ENCODE results near the gene FBXW8. TPM values are rescaled to one million over a fixed set of nuclear protein-coding genes. Genes with fewer than 3 reads are reported as not detected.

Gene FBXW8
- total RNA-seq, 3 donors from 2014 or later (not counting 1 experiment from before 2014, with no cell fraction given): 11.5 to 16.0 (median 13.5) TPM

DNA sequence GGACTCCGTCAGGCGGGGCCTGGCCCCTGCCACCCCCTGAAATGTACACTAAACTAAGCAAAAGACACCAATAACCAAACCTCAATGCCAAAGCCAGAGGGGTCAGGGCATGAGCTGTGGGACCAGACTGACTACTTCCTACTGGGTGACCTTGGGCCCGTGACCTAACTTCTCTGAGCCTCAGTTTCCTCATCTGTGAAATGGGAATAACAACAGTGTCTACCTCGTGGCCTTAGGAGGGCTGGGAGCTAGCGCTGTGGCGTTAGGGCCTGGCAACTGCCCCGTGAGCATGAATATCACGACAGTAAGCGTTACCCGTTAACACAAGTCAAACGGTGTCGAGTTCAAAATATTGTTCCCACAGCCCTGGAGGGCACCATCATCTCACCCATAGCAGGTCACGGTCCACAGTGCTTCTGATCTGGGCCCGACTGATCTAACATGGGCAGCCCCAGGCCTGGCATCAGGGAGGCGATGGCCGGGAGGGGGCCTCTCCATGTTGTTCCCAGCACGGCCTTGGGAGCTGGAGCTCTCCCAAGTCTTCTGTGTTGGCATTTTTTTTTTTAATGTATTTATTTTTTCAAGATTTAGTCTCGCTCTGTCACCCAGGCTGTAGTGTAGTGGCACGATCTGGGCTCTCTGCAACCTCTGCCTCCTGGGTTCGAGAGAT, 136.2 kb downstream of the FBXW8 start:
- Histone ChIP-seq H3K4me3 (ENCODE audit: low read length) (no peak overlapping the region), H3K9me3 (ENCODE audit: control insufficient read depth, insufficient read depth, low read length) (no peaks in the 10 kb centered on the region), H3K4me1 (ENCODE audit: control insufficient read depth, insufficient read depth, low read length) (peaks cover 29% of the 10 kb centered on the region), H3K27ac (ENCODE audit: low read length) (no peak overlapping the region), H3K27me3 (ENCODE audit: control insufficient read depth, insufficient read depth, low read length) (no peaks in the 10 kb centered on the region), H3K36me3 (ENCODE audit: control insufficient read depth, insufficient read depth, low read length) (no peaks in the 10 kb centered on the region)
- WGBS (ENCODE audit: insufficient coverage): 95% methylated on average over 19 of the region's 20 CpGs
- intact Hi-C loops (cut with micrococcal nuclease): no loop called here
- Mint-ChIP-seq H3K27ac (no peak overlapping the region), H3K4me1 (peaks cover 13 to 35% of the 10 kb centered on the region in 2 donors), H3K4me3 (no peak overlapping the region), H3K27me3 (ENCODE audit: low read depth in 2 of 2) (no peaks in the 10 kb centered on the region), H3K9me3 (no peaks in the 10 kb centered on the region), H3K36me3 (no peaks in the 10 kb centered on the region)
- TF ChIP-seq, protein P1, sequence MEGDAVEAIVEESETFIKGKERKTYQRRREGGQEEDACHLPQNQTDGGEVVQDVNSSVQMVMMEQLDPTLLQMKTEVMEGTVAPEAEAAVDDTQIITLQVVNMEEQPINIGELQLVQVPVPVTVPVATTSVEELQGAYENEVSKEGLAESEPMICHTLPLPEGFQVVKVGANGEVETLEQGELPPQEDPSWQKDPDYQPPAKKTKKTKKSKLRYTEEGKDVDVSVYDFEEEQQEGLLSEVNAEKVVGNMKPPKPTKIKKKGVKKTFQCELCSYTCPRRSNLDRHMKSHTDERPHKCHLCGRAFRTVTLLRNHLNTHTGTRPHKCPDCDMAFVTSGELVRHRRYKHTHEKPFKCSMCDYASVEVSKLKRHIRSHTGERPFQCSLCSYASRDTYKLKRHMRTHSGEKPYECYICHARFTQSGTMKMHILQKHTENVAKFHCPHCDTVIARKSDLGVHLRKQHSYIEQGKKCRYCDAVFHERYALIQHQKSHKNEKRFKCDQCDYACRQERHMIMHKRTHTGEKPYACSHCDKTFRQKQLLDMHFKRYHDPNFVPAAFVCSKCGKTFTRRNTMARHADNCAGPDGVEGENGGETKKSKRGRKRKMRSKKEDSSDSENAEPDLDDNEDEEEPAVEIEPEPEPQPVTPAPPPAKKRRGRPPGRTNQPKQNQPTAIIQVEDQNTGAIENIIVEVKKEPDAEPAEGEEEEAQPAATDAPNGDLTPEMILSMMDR (IDR thresholded peaks at IDR 0.05): no peak
- ATAC-seq (no peak), DNase-seq (no peak)

DNA sequence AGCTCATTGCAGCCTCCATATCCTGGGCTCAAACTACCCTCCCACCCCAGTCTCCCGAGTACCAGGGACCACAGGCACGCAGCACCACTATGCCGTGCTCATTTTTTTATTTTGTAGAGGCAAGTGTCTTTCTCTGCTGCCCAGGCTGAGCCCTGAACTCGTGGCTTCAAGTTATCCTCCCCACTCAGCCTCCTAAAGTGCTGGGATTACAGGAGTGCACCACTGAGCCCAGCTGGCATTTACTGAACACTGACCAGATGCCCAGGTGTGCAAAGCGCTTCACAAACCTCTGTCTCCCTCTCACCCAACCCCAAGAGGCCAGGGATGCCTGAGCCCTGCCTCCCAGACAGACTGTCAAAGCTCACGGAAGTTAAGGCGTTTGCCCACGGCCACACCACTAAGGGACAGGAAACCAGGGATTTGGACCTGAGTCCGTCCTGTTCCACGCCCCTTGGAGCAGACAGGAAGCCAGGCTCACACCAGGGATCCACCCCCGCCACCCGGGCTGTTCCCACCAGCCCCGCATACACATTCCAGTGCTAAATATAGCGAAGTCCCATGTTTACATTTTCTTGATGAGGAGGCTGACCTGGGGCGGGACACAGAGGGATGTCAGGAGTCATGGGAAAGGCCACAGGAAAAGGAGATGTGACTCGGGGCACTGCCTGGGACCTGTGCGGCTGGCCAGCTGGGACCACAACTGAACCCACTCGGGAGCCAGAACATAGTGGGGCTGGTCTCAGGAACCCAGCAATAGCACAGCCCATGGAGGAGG, 137.2 kb downstream of the FBXW8 start:
- Mint-ChIP-seq H3K4me3 (no peak overlapping the region), H3K27ac (no peak overlapping the region), H3K9me3 (no peaks in the 10 kb centered on the region), H3K27me3 (ENCODE audit: low read depth in 2 of 2) (peaks cover 0 to 3% of the 10 kb centered on the region in 2 donors), H3K36me3 (no peaks in the 10 kb centered on the region), H3K4me1 (peaks cover 23 to 45% of the 10 kb centered on the region in 2 donors)
- intact Hi-C loops (cut with micrococcal nuclease): no loop called here
- TF ChIP-seq, protein P1 (IDR thresholded peaks at IDR 0.05): no peak
- no peaks in the 10 kb centered on the region for H3K9me3 ChIP-seq (ENCODE audit: control insufficient read depth, insufficient read depth, low read length)
- no peak overlapping the region for H3K4me3 ChIP-seq (ENCODE audit: low read length)
- no peak for ATAC-seq
- WGBS (ENCODE audit: insufficient coverage): 91% methylated on average over 18 of the region's 18 CpGs
- H3K27ac ChIP-seq (ENCODE audit: low read length): no peak overlapping the region
- H3K27me3 ChIP-seq (ENCODE audit: control insufficient read depth, insufficient read depth, low read length): no peaks in the 10 kb centered on the region
- H3K4me1 ChIP-seq (ENCODE audit: control insufficient read depth, insufficient read depth, low read length): peaks cover 39% of the 10 kb centered on the region
- DNase-seq: no peak
- H3K36me3 ChIP-seq (ENCODE audit: control insufficient read depth, insufficient read depth, low read length): no peaks in the 10 kb centered on the region

DNA sequence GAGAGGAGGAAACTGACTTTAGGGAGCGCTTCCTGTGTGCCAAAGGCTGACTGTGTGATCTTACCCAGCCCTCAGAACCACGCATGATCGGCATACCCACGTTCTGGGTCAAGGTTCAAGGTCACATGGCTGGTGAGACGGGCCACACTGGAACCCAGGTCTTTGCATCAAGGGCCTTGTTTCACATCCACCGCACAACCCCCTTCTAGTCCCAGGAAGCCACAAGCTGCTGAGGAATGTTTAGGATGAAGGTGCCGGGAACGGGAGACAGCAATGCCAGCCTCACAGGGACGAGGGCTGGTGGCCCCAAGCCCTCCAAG, 137.8 kb downstream of the FBXW8 start:
- H3K36me3 ChIP-seq (ENCODE audit: control insufficient read depth, insufficient read depth, low read length): no peaks in the 10 kb centered on the region
- H3K27ac Mint-ChIP-seq: no peak overlapping the region
- H3K4me1 Mint-ChIP-seq: peaks cover 28 to 50% of the 10 kb centered on the region in 2 donors
- ATAC-seq (no peak), DNase-seq (no peak)
- peaks cover 42% of the 10 kb centered on the region for H3K4me1 ChIP-seq (ENCODE audit: control insufficient read depth, insufficient read depth, low read length)
- no peaks in the 10 kb centered on the region for H3K27me3 ChIP-seq (ENCODE audit: control insufficient read depth, insufficient read depth, low read length)
- H3K9me3 Mint-ChIP-seq: no peaks in the 10 kb centered on the region
- no peak overlapping the region for H3K4me3 ChIP-seq (ENCODE audit: low read length)
- no peaks in the 10 kb centered on the region for H3K36me3 Mint-ChIP-seq
- TF ChIP-seq, protein P1 (IDR thresholded peaks at IDR 0.05): no peak
- peaks cover 4 to 8% of the 10 kb centered on the region in 2 donors for H3K27me3 Mint-ChIP-seq (ENCODE audit: low read depth in 2 of 2)
- intact Hi-C loops (cut with micrococcal nuclease): no loop called here
- H3K27ac ChIP-seq (ENCODE audit: low read length): no peak overlapping the region
- no peaks in the 10 kb centered on the region for H3K9me3 ChIP-seq (ENCODE audit: control insufficient read depth, insufficient read depth, low read length)
- 81% methylated on average over 9 of the region's 9 CpGs for WGBS (ENCODE audit: insufficient coverage)
- H3K4me3 Mint-ChIP-seq: no peak overlapping the region
